Activated naive CD4-positive, alpha-beta T cell treated with anti-CD3 and anti-CD28 coated beads for 36 hours (primary cell): ENCODE measurements around the gene PPARA. TPM values are rescaled to one million over a fixed set of nuclear protein-coding genes. Genes with fewer than 3 reads are reported as not detected.

ENCODE experiments used
- CTCF ChIA-PET: fragments of 350-600 bp; sonication (Branson Sonifier 250); formaldehyde crosslinking; loops from one replicate; lab custom pipeline; 2021; ENCODE audit warnings: antibody characterized with exemption; lab: Charles Lee
- DNase-seq: peaks from one replicate; pipeline ENCODE4 v3.0.0-alpha.2; 2020
- H3K27ac Mint-ChIP-seq: one replicate; pipeline ENCODE4 v1.8.0; 2021; ENCODE audit warnings: mild to moderate bottlenecking, mixed read lengths
- H3K27me3 Mint-ChIP-seq: one replicate; pipeline ENCODE4 v1.8.0; 2021; ENCODE audit warnings: low read depth, mixed read lengths
- H3K36me3 Mint-ChIP-seq: one replicate; pipeline ENCODE4 v1.8.0; 2021; ENCODE audit warnings: low read depth, mixed read lengths
- H3K4me1 Mint-ChIP-seq: one replicate; pipeline ENCODE4 v1.8.0; 2021; ENCODE audit warnings: low read depth, mixed read lengths
- H3K4me3 Mint-ChIP-seq: one replicate; pipeline ENCODE4 v1.8.0; 2021; ENCODE audit warnings: mild to moderate bottlenecking, moderate library complexity, mixed read lengths
- H3K9me3 Mint-ChIP-seq: one replicate; pipeline ENCODE4 v1.8.0; 2021; ENCODE audit warnings: mixed read lengths
- intact Hi-C: fragments of 100-400 bp; cut with micrococcal nuclease; formaldehyde crosslinking; loops from one replicate; pipeline ENCODE4 v1.15.1; 2023
- total RNA-seq, 2 experiments: library from RNA; stranded (reverse); gene quantifications; one replicate each; pipeline ENCODE4 v1.2.3, GENCODE V29; 2021

The PPARA gene
- total RNA-seq, 2 experiments from 2014 or later = 4.9 to 6.5 TPM

DNA sequence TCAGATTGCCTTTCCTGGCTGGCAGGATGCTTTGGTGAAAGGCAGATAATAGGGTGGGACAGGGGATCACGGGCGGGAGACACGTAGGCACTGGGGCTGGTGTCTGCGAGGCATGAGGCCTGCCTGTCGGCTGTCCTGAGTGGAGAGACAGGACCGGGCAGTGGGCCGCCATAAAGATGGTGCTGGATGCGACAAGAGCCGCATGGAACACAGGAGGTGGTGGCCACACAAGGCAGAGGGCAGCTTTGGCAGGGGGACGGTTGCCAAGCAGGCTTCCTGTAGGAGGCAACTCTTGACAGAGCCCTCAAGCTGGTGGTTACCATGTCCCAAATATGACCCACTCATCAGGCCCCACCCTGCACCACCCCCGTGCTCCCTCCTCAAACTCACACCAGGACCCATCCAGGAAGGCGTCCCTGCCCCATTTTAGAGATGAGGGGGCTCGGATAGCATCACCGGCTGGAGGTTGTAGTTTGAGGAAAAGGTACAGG, 4.9 kb upstream of the PPARA start:
- H3K36me3 Mint-ChIP-seq = no peaks in the 10 kb centered on the region
- CTCF ChIA-PET = interaction anchor here (0.6 kb wide), 1 partner anchor 140 kb away, joined by 4 read pairs; no protein-coding TSS in a partner anchor
- intact Hi-C loops = no loop called here
- no peak for DNase-seq
- no peak overlapping the region for H3K27ac Mint-ChIP-seq
- H3K4me1 Mint-ChIP-seq = peaks cover 5% of the 10 kb centered on the region
- H3K27me3 Mint-ChIP-seq = peaks cover 8% of the 10 kb centered on the region
- H3K4me3 Mint-ChIP-seq = no peak overlapping the region
- no peaks in the 10 kb centered on the region for H3K9me3 Mint-ChIP-seq

DNA sequence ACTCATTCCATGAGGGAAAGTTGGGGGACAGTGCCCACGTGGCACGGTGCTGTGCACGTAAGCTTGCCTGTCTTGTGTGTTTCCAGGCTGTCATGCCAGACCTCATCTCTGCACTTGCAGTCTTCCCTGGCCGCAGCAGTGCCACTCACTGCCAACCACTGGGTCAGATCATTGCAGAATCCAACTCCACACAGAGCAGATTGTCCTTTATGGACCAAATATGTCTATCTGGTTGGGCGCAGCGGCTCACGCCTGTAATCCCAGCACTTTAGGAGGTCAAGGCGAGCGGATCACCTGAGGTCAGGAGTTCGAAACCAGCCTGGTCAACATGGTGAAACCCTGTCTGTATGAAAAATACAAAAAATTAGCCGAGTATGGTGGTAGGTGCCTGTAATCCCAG, 4.4 kb upstream of the PPARA start:
- CTCF ChIA-PET = no interaction called here
- Mint-ChIP-seq H3K9me3 (no peaks in the 10 kb centered on the region), H3K27me3 (peaks cover 8% of the 10 kb centered on the region), H3K4me3 (no peak overlapping the region), H3K36me3 (no peaks in the 10 kb centered on the region), H3K27ac (no peak overlapping the region), H3K4me1 (peaks cover 5% of the 10 kb centered on the region)
- intact Hi-C loops = no loop called here
- no peak for DNase-seq

DNA sequence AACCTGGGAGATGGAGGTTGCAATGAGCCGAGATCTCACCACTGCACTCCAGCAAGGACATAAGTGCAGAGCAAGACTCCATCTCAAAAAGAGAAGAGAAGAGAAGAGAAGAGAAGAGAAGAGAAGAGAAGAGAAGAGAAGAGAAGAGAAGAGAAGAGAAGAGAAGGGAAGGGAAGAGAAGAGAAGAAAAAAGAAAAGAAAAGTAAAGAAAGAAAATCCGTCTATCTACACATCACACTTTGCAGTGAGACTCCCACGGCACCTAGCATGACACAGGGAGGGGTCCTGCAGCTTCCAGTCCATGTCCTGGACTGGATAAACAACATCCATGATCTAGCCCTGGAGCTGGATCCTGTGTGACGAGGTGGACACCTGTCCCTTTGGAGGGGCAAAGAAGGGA, 4.0 kb upstream of the PPARA start:
- no peak overlapping the region for H3K27ac Mint-ChIP-seq
- H3K27me3 Mint-ChIP-seq = peaks cover 8% of the 10 kb centered on the region
- no peak overlapping the region for H3K4me3 Mint-ChIP-seq
- H3K36me3 Mint-ChIP-seq = no peaks in the 10 kb centered on the region
- H3K4me1 Mint-ChIP-seq = peaks cover 5% of the 10 kb centered on the region
- CTCF ChIA-PET = interaction anchor here (0.8 kb wide), 1 partner anchor 160 kb away, joined by 3 read pairs; no protein-coding TSS in a partner anchor
- intact Hi-C loops = no loop called here
- no peaks in the 10 kb centered on the region for H3K9me3 Mint-ChIP-seq
- DNase-seq = no peak

DNA sequence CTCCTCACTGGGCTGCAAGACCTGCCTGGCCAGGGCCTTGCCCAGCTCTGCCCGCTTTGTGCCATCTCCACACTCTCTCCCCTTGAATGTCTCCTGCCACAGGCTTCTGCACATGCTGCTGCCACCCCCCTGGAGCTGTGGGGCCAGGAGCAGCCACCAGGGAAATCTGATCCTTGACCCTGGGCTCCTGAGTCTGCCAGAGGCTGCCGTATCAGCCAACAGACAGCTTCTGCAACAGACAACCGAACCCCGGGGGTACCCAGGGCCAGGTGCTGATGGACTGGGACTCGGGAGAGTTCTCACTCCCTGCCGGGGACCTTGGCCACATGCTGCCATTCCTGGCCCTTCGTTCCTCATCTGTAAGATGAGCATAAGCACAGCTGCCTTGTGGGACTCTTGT, 3.3 kb upstream of the PPARA start:
- H3K27ac Mint-ChIP-seq = no peak overlapping the region
- peaks cover 1% of the 10 kb centered on the region for H3K36me3 Mint-ChIP-seq
- no peak overlapping the region for H3K4me3 Mint-ChIP-seq
- peaks cover 9% of the 10 kb centered on the region for H3K4me1 Mint-ChIP-seq
- peaks cover 8% of the 10 kb centered on the region for H3K27me3 Mint-ChIP-seq
- H3K9me3 Mint-ChIP-seq = no peaks in the 10 kb centered on the region
- CTCF ChIA-PET = interaction anchor here (0.8 to 1.1 kb wide), 2 partner anchors 25 to 161 kb away, joined by 3 read pairs; no protein-coding TSS in a partner anchor
- DNase-seq = no peak
- intact Hi-C loops = no loop called here

DNA sequence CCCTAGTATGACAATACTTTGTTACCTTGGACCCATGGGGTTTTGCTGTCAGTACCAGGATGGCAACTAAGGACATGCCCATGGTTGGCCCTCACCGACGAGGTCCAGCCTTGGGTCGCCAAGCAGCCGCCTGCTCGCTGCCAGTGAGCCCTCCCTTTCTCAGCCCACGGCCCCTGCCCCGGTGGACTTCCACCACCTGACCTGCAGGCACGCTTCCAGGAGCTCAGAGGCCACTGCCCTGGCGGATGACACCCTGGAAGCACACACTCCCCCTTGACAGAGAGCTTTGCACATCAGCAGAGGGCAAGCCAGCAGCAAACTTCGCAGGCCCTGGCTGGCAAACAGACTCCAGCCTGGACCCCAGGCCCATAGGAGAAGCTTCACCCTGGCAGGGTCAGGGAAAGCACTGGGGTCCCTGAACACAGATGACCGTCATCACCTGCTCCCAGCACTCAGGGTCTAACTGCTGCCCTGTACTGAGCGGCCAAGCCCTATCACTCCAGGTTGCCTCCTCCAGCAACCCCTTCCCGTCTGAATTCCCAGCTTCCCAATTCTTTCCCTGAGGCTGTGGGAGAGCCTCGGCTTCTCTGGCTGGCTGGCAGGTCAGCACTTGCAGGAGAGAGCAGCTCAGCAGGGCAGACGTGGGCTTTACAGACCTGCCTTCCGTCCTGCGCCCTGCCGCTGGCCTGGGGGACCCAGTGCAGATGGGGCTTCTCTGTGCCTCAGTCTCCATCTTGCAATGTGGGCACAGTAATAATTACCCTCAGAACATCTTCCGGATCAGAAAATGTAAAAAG, 2.7 kb upstream of the PPARA start:
- H3K4me1 Mint-ChIP-seq = peaks cover 10% of the 10 kb centered on the region
- no peaks in the 10 kb centered on the region for H3K9me3 Mint-ChIP-seq
- DNase-seq = no peak
- intact Hi-C loops = no loop called here
- peaks cover 8% of the 10 kb centered on the region for H3K27me3 Mint-ChIP-seq
- H3K36me3 Mint-ChIP-seq = peaks cover 1% of the 10 kb centered on the region
- H3K27ac Mint-ChIP-seq = no peak overlapping the region
- CTCF ChIA-PET = interaction anchor here (1.1 kb wide), 1 partner anchor 26 kb away, joined by 3 read pairs; no protein-coding TSS in a partner anchor
- no peak overlapping the region for H3K4me3 Mint-ChIP-seq

DNA sequence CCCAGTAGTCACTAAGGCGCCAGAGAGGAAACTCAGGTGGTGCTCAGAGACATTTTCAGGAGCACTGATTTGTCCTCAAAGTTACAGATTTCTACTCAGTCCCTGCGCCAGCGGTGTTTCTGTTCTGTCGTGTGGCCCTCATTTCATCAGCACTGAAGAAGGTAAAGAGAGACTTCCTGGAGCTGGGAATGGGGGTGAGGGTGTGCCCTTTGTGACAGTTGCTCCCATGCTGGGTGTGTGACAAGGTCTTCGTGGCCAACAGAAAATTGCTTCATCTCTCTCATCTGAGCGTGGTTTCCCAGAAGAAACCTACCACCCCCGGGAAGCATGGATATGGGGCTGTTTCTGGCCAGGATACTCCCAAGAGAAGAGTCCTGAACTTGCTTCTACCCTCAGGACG, 2.0 kb upstream of the PPARA start:
- intact Hi-C loops = no loop called here
- peaks cover 10% of the 10 kb centered on the region for H3K4me1 Mint-ChIP-seq
- H3K27ac Mint-ChIP-seq = no peak overlapping the region
- CTCF ChIA-PET = interaction anchor here (0.5 kb wide), 1 partner anchor 279 kb away, joined by 3 read pairs; no protein-coding TSS in a partner anchor
- no peak overlapping the region for H3K4me3 Mint-ChIP-seq
- H3K36me3 Mint-ChIP-seq = peaks cover 1% of the 10 kb centered on the region
- DNase-seq = no peak
- no peaks in the 10 kb centered on the region for H3K9me3 Mint-ChIP-seq
- H3K27me3 Mint-ChIP-seq = peaks cover 8% of the 10 kb centered on the region

DNA sequence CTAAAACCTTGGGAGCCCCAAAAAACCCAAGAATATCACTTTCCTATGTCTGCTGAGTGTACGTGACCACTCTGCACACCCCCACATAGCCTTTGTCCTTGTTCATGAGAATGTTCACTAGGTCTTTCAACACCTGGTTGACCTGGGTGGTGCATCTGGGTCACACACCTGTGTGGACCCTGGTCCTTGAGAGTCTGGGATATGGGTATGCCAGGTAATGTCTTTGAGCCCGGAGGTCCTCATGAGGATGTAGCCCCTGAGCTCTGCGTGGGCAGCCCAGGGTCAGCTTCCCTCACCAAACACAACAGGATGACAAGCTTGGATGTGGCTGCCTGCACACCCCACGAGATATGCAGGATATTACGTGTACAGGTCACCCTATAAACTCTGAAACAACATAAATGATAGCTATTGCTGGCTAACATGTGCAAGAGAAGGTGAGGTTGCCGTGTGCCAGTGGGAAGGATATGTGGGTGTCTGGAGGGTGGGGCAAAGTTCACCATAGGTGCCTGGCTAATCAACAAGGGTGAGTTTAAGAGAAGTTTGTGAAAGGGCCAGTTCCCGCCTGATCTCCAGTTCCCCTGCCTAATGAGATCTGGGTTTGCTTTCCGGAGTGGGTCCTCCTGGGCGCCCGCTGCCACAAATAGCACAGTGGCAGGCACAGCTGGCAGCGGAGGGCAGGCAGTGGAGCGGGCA, 1.4 kb upstream of the PPARA start:
- H3K4me1 Mint-ChIP-seq = peaks cover 10% of the 10 kb centered on the region
- no peaks in the 10 kb centered on the region for H3K9me3 Mint-ChIP-seq
- peaks cover 8% of the 10 kb centered on the region for H3K27me3 Mint-ChIP-seq
- CTCF ChIA-PET = interaction anchor here (0.5 kb wide), 1 partner anchor 278 kb away, joined by 3 read pairs; no protein-coding TSS in a partner anchor
- intact Hi-C loops = no loop called here
- H3K4me3 Mint-ChIP-seq = peak overlapping the region; percentile 74
- peaks cover 1% of the 10 kb centered on the region for H3K36me3 Mint-ChIP-seq
- H3K27ac Mint-ChIP-seq = no peak overlapping the region
- no peak for DNase-seq

DNA sequence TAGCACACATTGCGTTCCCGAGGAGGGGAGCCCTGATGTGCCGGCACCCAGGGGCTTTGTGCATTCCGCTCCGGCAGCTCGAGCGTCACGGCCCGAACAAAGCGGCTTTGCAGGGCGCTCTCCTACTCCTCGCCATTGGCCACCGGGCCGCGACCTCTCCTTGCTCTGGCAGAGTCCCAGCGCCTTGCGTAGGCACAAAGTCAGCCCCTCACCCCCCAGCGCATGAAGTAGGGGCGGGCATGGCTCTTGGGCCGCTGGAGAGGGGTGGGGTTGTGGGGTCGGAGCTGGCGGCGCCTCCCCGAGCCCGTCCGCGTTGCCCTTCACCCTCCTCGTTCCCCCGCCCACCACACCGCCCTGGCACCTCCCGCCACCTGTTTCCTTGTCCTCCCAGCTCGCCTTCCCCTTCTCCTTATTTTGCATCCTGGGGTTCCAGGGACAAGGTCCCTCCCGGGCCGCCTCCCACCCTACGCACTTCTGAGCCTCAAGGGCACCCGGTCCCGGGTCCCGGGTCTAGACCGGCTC, 753 bp upstream of the PPARA start:
- peaks cover 1% of the 10 kb centered on the region for H3K36me3 Mint-ChIP-seq
- H3K4me1 Mint-ChIP-seq = peaks cover 10% of the 10 kb centered on the region
- intact Hi-C loops = no loop called here
- no peak overlapping the region for H3K27ac Mint-ChIP-seq
- H3K4me3 Mint-ChIP-seq = peak overlapping the region; percentile 74
- peaks cover 8% of the 10 kb centered on the region for H3K27me3 Mint-ChIP-seq
- peak; percentile 23 for DNase-seq
- CTCF ChIA-PET = no interaction called here
- H3K9me3 Mint-ChIP-seq = no peaks in the 10 kb centered on the region

DNA sequence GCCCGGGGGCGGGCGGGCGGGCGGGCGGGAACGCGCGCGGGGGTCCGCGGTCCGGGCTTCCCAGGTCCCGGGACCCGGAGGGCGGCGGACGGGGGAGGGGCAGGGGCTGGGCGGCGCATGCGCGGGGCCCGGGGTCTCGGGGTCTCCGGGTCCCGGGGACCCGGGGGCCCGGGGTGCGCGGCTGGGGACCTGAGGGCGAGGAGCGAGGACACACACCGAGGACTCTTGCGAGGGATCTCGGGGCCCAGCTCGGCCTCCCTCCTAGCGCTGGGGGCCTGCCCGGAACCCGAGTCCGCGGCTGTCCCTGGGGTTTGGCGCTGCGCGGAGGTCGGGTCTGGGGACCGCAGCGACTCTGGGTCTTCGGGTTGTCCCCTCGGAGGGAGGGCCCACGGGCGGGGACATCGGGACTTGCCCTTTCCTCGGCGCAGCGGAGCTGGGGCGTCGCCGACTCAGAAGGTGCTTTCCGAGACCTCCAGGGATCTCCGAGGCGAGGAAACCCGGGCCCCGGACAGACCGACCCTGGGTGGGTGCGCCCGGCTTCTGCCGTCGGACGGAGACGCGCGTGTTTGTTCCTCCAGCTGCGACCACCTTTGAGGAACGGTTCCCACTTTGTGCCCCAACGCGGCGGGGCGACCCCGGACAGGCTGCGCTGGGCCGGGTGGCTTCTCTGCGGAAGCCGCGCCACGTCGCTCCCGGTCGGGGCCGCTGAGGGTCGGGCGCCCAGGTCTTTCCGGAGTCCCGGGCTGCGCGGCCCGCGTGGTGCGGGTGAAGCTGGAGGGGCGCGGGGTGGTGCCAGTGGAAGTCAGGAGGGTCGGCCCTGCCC, 540 bp downstream of the PPARA start:
- Mint-ChIP-seq H3K27ac (no peak overlapping the region), H3K9me3 (no peaks in the 10 kb centered on the region), H3K4me1 (peaks cover 10% of the 10 kb centered on the region), H3K4me3 (peak overlapping the region; percentile 76), H3K27me3 (peaks cover 8% of the 10 kb centered on the region), H3K36me3 (peaks cover 3% of the 10 kb centered on the region)
- intact Hi-C loops = loop anchor here (1.0 kb wide), 1 partner anchor 145 kb away; the partner anchor contains the start of gene GTSE1
- CTCF ChIA-PET = interaction anchor here (0.9 kb wide), 1 partner anchor 138 kb away, joined by 3 read pairs; no protein-coding TSS in a partner anchor
- peak; percentile 65 for DNase-seq

DNA sequence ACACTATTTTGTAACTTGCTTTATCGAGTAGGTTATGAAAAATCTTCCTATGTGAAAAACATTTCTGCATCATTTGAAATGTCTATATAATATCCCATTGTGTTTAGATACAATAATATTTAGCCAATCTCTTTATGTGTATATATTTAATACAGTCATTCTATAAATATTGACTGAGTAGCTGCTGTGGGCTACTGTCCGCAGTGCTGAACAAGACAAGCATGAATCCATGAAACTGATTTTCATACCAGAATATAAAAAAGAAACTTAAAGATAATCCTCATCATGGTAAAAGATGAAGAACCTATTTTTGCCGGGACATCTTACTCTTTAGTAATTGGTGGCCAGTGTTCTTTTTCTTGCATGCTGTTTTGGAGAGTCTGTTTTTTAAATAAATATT, 3.6 kb downstream of the PPARA start:
- H3K27ac Mint-ChIP-seq = no peak overlapping the region
- peaks cover 6% of the 10 kb centered on the region for H3K27me3 Mint-ChIP-seq
- H3K36me3 Mint-ChIP-seq = peaks cover 6% of the 10 kb centered on the region
- no peak for DNase-seq
- CTCF ChIA-PET = no interaction called here
- H3K9me3 Mint-ChIP-seq = no peaks in the 10 kb centered on the region
- H3K4me1 Mint-ChIP-seq = peaks cover 11% of the 10 kb centered on the region
- no peak overlapping the region for H3K4me3 Mint-ChIP-seq
- intact Hi-C loops = no loop called here

DNA sequence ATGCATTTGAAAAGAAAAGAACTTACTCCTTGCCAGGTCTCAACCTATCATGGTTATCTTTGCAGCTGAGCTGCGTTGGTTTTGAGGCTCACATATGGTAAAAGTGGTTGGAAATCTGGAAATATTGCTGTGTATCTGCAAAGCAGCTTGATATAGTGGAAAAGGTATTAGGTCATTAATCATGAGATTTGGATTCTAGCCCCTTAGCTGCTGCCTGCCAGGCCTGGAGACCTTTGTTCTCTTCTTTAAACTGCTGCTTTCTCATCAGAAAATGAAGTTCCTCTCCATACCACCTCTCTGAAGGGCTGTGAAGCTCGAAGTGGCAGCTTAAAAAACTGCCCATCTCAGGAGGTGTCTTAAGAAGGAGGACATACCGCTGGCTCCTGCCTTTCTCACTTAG, 5.7 kb downstream of the PPARA start:
- Mint-ChIP-seq H3K4me3 (no peak overlapping the region), H3K36me3 (peaks cover 6% of the 10 kb centered on the region)
- CTCF ChIA-PET = no interaction called here

More for the DNA sequence above, 5.7 kb downstream of the PPARA start:
- no peak for DNase-seq
- Mint-ChIP-seq H3K9me3 (no peaks in the 10 kb centered on the region), H3K4me1 (peaks cover 7% of the 10 kb centered on the region), H3K27me3 (no peaks in the 10 kb centered on the region), H3K27ac (no peak overlapping the region)
- intact Hi-C loops = no loop called here
